ENCODE measurements around the gene TMEM171. TPM values are rescaled to one million over a fixed set of nuclear protein-coding genes. Genes with fewer than 3 reads are reported as not detected.

Gene TMEM171
- total RNA-seq, 1 experiment from 2014 or later, result 2.1 TPM

GRCh38 chr5:73136055-73136562 is 15.7 kb downstream of the TMEM171 start:
- Histone ChIP-seq H3K4me1 (ENCODE audit: control insufficient read depth, insufficient read depth, low read length) (no peaks in the 10 kb centered on the region), H3K27ac (ENCODE audit: low read length) (no peak overlapping the region), H3K36me3 (ENCODE audit: control insufficient read depth, insufficient read depth, low read length) (no peaks in the 10 kb centered on the region), H3K4me3 (ENCODE audit: low read depth in 2 of 2, low read length in 2 of 2) (no peak overlapping the region), H3K27me3 (ENCODE audit: control insufficient read depth, insufficient read depth, low read length) (no peaks in the 10 kb centered on the region), H3K9me3 (ENCODE audit: control insufficient read depth, insufficient read depth, low read depth, low read length) (no peaks in the 10 kb centered on the region)
- ChIA-PET POLR2A (no interaction called here), CTCF (no interaction called here)
- in situ Hi-C loops (cut with HindIII; ENCODE audit: low pct_unique_long_range_greater_than_20kb, low sequenced_read_pairs), result no loop called here
- intact Hi-C loops (cut with micrococcal nuclease; ENCODE audit: unreplicated experiment), result no loop called here
- DNase-seq (ENCODE audit: low read depth, low spot score) (no peak), ATAC-seq (no peak)
- BruUV-seq (replicated peaks), result no TSS peak
- no peak for TF ChIP-seq SIN3A (IDR thresholded peaks at IDR 0.05; ENCODE audit: borderline replicate concordance, insufficient read depth, low read depth, low read length)
- TF ChIP-seq TCF7L2 (IDR thresholded peaks at IDR 0.05; ENCODE audit: low read depth, low read length), result no peak
- TF ChIP-seq POLR2AphosphoS5 (IDR thresholded peaks at IDR 0.05; ENCODE audit: low read depth, low read length), result no peak
- TF ChIP-seq, protein P1, sequence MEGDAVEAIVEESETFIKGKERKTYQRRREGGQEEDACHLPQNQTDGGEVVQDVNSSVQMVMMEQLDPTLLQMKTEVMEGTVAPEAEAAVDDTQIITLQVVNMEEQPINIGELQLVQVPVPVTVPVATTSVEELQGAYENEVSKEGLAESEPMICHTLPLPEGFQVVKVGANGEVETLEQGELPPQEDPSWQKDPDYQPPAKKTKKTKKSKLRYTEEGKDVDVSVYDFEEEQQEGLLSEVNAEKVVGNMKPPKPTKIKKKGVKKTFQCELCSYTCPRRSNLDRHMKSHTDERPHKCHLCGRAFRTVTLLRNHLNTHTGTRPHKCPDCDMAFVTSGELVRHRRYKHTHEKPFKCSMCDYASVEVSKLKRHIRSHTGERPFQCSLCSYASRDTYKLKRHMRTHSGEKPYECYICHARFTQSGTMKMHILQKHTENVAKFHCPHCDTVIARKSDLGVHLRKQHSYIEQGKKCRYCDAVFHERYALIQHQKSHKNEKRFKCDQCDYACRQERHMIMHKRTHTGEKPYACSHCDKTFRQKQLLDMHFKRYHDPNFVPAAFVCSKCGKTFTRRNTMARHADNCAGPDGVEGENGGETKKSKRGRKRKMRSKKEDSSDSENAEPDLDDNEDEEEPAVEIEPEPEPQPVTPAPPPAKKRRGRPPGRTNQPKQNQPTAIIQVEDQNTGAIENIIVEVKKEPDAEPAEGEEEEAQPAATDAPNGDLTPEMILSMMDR (IDR thresholded peaks at IDR 0.05), result no peak
- TF ChIP-seq REST (IDR thresholded peaks at IDR 0.05; ENCODE audit: insufficient read depth in 1 of 2, low read depth in 2 of 2, low read length in 1 of 2), result no peak

DNA sequence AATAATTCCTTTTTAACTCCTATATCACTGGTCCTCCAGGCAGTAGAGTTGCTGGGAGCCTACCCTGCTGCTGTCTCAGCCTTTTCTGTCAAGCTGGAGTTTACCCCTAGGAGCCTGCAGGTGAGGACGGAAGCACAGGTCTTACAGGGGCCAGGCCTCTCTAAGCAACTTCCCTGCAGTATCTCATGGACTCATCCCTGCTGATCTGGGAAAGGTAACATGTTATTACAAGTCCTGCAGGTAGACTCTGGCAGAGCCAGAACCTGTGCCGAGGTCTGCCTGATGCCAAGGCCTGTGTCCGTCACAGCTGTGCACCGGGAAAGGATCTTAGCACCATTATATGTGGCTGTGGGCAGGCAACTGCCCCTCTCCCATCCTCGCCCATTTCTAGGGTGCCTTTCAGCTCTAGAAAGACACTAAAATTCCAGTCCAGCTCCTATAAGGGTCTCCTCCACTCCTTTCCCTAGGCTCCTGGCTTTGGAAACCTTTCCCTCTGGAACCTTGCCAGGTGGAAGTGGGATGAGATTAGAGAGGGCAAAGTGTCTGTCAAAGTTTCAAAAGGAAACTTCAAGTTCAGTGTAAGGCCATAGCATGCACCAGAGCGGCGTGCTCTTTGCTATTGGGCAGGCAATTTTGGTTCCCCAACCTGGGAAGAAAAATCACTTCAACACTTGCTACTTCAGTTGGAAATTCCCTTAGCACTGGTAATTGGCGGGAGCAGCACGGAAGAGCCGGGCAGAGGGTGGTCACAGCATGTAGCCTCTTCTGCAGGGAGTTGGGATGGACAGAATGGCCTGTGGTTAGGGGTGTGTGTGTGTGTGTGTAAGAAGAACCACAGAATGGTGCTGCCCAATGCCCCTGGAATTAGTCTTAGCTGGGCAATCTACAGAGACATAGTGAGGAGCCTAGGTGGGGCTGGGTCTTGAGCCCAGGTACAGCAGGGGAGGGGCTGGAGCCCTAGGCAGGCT is 17.5 kb downstream of the TMEM171 start:
- no peaks in the 10 kb centered on the region for H3K27me3 ChIP-seq (ENCODE audit: control insufficient read depth, insufficient read depth, low read length)
- ChIA-PET CTCF (interaction anchor here (0.6 kb wide), 1 partner anchor 817 kb away, joined by 3 read pairs; no protein-coding TSS in a partner anchor), POLR2A (no interaction called here)
- DNase-seq (ENCODE audit: low read depth, low spot score), result no peak
- H3K9me3 ChIP-seq (ENCODE audit: control insufficient read depth, insufficient read depth, low read depth, low read length), result no peaks in the 10 kb centered on the region
- H3K27ac ChIP-seq (ENCODE audit: low read length), result no peak overlapping the region
- ATAC-seq, result no peak
- BruUV-seq (replicated peaks), result no TSS peak
- no peaks in the 10 kb centered on the region for H3K36me3 ChIP-seq (ENCODE audit: control insufficient read depth, insufficient read depth, low read length)
- TF ChIP-seq POLR2AphosphoS5 (IDR thresholded peaks at IDR 0.05; ENCODE audit: low read depth, low read length), result no peak
- no peak for TF ChIP-seq TCF7L2 (IDR thresholded peaks at IDR 0.05; ENCODE audit: low read depth, low read length)
- TF ChIP-seq, protein P1 (IDR thresholded peaks at IDR 0.05), result no peak
- TF ChIP-seq REST (IDR thresholded peaks at IDR 0.05; ENCODE audit: insufficient read depth in 1 of 2, low read depth in 2 of 2, low read length in 1 of 2), result no peak
- TF ChIP-seq SIN3A (IDR thresholded peaks at IDR 0.05; ENCODE audit: borderline replicate concordance, insufficient read depth, low read depth, low read length), result no peak
- no peak overlapping the region for H3K4me3 ChIP-seq (ENCODE audit: low read depth in 2 of 2, low read length in 2 of 2)
- intact Hi-C loops (cut with micrococcal nuclease; ENCODE audit: unreplicated experiment) (no loop called here), in situ Hi-C loops (cut with HindIII; ENCODE audit: low pct_unique_long_range_greater_than_20kb, low sequenced_read_pairs) (no loop called here)
- no peaks in the 10 kb centered on the region for H3K4me1 ChIP-seq (ENCODE audit: control insufficient read depth, insufficient read depth, low read length)
